OCI-LY7 (cell line): Measurements from ENCODE around the gene GPR42. TPM values are rescaled to one million over a fixed set of nuclear protein-coding genes. Genes with fewer than 3 reads are reported as not detected.

Experiments
- BruUV-seq: library from RNA; stranded (reverse); fragments of 400-500 nt; replicated peaks from 2 replicates; lab custom pipeline; 2021; lab: Mats Ljungman, UMichigan
- CTCF ChIA-PET: fragments of 300-600 bp; sonication (Branson Sonifier 250); formaldehyde crosslinking; loops from one replicate; lab custom pipeline; 2022; ENCODE audit warnings: antibody characterized with exemption; ENCODE audit not compliant: unreplicated experiment; lab: Charles Lee
- POLR2A ChIA-PET: fragments of 300-600 bp; sonication (Branson Sonifier 250); formaldehyde crosslinking; loops from one replicate; lab custom pipeline; 2022; ENCODE audit warnings: antibody characterized with exemption; lab: Charles Lee
- DNase-seq: peaks from one replicate; pipeline ENCODE4 v3.0.0-alpha.2; 2015; ENCODE audit warnings: low spot score
- H2AFZ ChIP-seq: fragments of 200-600 bp; sonication (generic), shearing (Covaris generic); 2 replicates; pipeline ENCODE4 v1.6.1; 2014; ENCODE audit warnings: mild to moderate bottlenecking, antibody characterized with exemption, low read length, moderate library complexity
- H3K27ac ChIP-seq: fragments of 200-600 bp; sonication (generic); 2 replicates; pipeline ENCODE4 v1.5.1; 2014; ENCODE audit warnings: mixed run types, low read depth, mild to moderate bottlenecking, moderate library complexity, low read length, inconsistent platforms; ENCODE audit not compliant: poor library complexity, severe bottlenecking
- H3K36me3 ChIP-seq: fragments of 200-600 bp; sonication (generic); 2 replicates; pipeline ENCODE4 v1.6.1; 2014; ENCODE audit warnings: mild to moderate bottlenecking, antibody characterized with exemption, low read length, moderate library complexity, mixed read lengths; ENCODE audit not compliant: insufficient read depth
- H3K4me1 ChIP-seq: fragments of 200-600 bp; sonication (generic); 2 replicates; pipeline ENCODE4 v1.5.1; 2014; ENCODE audit warnings: mild to moderate bottlenecking, low read length; ENCODE audit not compliant: insufficient read depth, poor library complexity, severe bottlenecking
- H3K4me2 ChIP-seq: fragments of 200-600 bp; sonication (generic); 2 replicates; pipeline ENCODE4 v1.6.1; 2014; ENCODE audit warnings: mild to moderate bottlenecking, low read length
- H3K4me3 ChIP-seq: fragments of 200-600 bp; sonication (generic); 2 replicates; pipeline ENCODE4 v1.5.1; 2014; ENCODE audit warnings: mild to moderate bottlenecking, low read depth, low read length; ENCODE audit not compliant: poor library complexity, severe bottlenecking
- H3K79me2 ChIP-seq: fragments of 200-600 bp; sonication (generic); 2 replicates; pipeline ENCODE4 v1.6.1; 2016; ENCODE audit warnings: low read depth, mild to moderate bottlenecking, low read length, moderate library complexity, mixed read lengths; ENCODE audit not compliant: insufficient read depth
- H3K9me2 ChIP-seq: fragments of 200-600 bp; sonication (generic); 2 replicates; pipeline ENCODE4 v1.6.1; 2016; ENCODE audit warnings: mild to moderate bottlenecking, low read length, mixed read lengths; ENCODE audit not compliant: insufficient read depth
- H3K9me3 ChIP-seq: fragments of 200-600 bp; sonication (generic); 2 replicates; pipeline ENCODE4 v1.6.1; 2014; ENCODE audit warnings: mild to moderate bottlenecking, mixed run types, low read length, mixed read lengths
- H4K20me1 ChIP-seq: fragments of 200-600 bp; sonication (generic); 2 replicates; pipeline ENCODE4 v1.6.1; 2014; ENCODE audit warnings: mild to moderate bottlenecking, antibody characterized with exemption, low read length, moderate library complexity, mixed read lengths; ENCODE audit not compliant: insufficient read depth
- EZH2phosphoT487 ChIP-seq: fragments of 200-600 bp; sonication (generic); IDR thresholded peaks from 2 replicates; pipeline ENCODE4 v1.6.1; 2018; ENCODE audit warnings: low read depth, borderline replicate concordance, mild to moderate bottlenecking, mixed run types, antibody characterized with exemption, low read length, moderate library complexity, mixed read lengths
- intact Hi-C: fragments of 100-400 bp; cut with micrococcal nuclease; formaldehyde crosslinking; loops from one replicate; pipeline ENCODE4 v1.10.0; 2022; ENCODE audit not compliant: unreplicated experiment
- total RNA-seq, 2 experiments: library from RNA; depleted of rRNA in 1 of 2; stranded (reverse); fragments of >200 nt in 1 of 2; shearing (Covaris generic) in 1 of 2; gene quantifications; 2 replicates each; pipeline ENCODE4 v1.2.3, GENCODE V29; 2014 to 2022
- TF ChIP-seq, protein P1 (sequence below): fragments of 200-600 bp; sonication (generic); conservative IDR thresholded peaks from 2 replicates; pipeline ENCODE4 v1.5.1; 2014; ENCODE audit warnings: mild to moderate bottlenecking, antibody characterized with exemption, low read length, moderate library complexity, mixed read lengths

Gene GPR42
- total RNA-seq, 2 experiments from 2014 or later = 0.06 TPM; not detected in 1

GRCh38 chr19:35349614-35350521, 21.0 kb upstream of the GPR42 start:
- H3K4me1 ChIP-seq = peaks cover 82% of the 10 kb centered on the region
- no peaks in the 10 kb centered on the region for H3K79me2 ChIP-seq
- POLR2A ChIA-PET = interaction anchor here (0.6 to 3.3 kb wide), 5 partner anchors 19 to 111 kb away, joined by 3 to 33 read pairs (median 7); partner anchors contain the start of gene CD22

DNA sequence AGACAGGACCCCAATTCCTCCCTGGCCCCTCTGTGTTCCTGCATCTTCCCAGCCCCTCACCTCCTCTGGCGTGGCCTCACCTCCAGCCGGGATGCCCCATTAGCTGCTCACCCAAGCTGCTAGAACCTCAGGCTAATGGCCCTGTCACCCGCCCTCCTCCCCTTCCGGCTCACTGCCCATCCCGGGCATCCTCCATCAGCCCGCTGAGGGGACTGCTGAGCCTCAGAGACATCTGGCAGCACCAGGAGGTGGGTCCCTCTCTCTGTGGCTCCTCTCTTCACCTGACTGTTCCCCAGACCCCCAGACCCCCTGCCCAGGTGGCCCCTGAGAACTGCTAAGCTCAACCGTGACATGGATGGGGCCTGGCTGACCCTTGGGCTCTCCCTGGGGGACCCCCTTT, 20.3 kb upstream of the GPR42 start:
- no peaks in the 10 kb centered on the region for H3K9me2 ChIP-seq
- intact Hi-C loops = no loop called here
- BruUV-seq = no TSS peak
- no peak overlapping the region for H3K4me3 ChIP-seq
- peaks cover 42% of the 10 kb centered on the region for H3K36me3 ChIP-seq
- no peak overlapping the region for H2AFZ ChIP-seq
- POLR2A ChIA-PET = interaction anchor here (0.7 kb wide), 1 partner anchor 49 kb away, joined by 7 read pairs; no protein-coding TSS in a partner anchor
- peaks cover 74% of the 10 kb centered on the region for H3K4me1 ChIP-seq
- H4K20me1 ChIP-seq = no peaks in the 10 kb centered on the region; the same call in 1 of the 2 replicates
- CTCF ChIA-PET = no interaction called here
- peak overlapping the region; percentile 96 for H3K27ac ChIP-seq
- peak; percentile 66 for DNase-seq
- no peak for TF ChIP-seq EZH2phosphoT487
- TF ChIP-seq, protein P1, sequence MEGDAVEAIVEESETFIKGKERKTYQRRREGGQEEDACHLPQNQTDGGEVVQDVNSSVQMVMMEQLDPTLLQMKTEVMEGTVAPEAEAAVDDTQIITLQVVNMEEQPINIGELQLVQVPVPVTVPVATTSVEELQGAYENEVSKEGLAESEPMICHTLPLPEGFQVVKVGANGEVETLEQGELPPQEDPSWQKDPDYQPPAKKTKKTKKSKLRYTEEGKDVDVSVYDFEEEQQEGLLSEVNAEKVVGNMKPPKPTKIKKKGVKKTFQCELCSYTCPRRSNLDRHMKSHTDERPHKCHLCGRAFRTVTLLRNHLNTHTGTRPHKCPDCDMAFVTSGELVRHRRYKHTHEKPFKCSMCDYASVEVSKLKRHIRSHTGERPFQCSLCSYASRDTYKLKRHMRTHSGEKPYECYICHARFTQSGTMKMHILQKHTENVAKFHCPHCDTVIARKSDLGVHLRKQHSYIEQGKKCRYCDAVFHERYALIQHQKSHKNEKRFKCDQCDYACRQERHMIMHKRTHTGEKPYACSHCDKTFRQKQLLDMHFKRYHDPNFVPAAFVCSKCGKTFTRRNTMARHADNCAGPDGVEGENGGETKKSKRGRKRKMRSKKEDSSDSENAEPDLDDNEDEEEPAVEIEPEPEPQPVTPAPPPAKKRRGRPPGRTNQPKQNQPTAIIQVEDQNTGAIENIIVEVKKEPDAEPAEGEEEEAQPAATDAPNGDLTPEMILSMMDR = no peak
- H3K9me3 ChIP-seq = 0 out of 2 replicates have a peak, but pooled peaks cover 4% of the 10 kb centered on the region
- no peaks in the 10 kb centered on the region for H3K79me2 ChIP-seq
- H3K4me2 ChIP-seq = peak overlapping the region; percentile 70

More at GRCh38 chr19:35349614-35350521, 21.0 kb upstream of the GPR42 start:
- BruUV-seq = no TSS peak
- no peak overlapping the region for H2AFZ ChIP-seq
- CTCF ChIA-PET = interaction anchor here (1.4 kb wide), 1 partner anchor 17 kb away, joined by 4 read pairs; no protein-coding TSS in a partner anchor
- H3K27ac ChIP-seq = peak overlapping the region; percentile 96
- H3K4me2 ChIP-seq = peak overlapping the region; percentile 70
- peaks cover 50% of the 10 kb centered on the region for H3K36me3 ChIP-seq
- peak overlapping the region; percentile 17 for H3K4me3 ChIP-seq
- no peaks in the 10 kb centered on the region; the same call in 1 of the 2 replicates for H4K20me1 ChIP-seq
- H3K9me3 ChIP-seq = 0 out of 2 replicates have a peak, but pooled peaks cover 4% of the 10 kb centered on the region
- intact Hi-C loops = loop anchor here (2.0 kb wide), 2 partner anchors 43 to 53 kb away; no protein-coding TSS in a partner anchor
- TF ChIP-seq, protein P1 = no peak
- TF ChIP-seq EZH2phosphoT487 = no peak
- DNase-seq = peak; percentile 48
- H3K9me2 ChIP-seq = no peaks in the 10 kb centered on the region
